Left kidney (tissue), 2 donors: ENCODE data around the gene NRF1. TPM values are rescaled to one million over a fixed set of nuclear protein-coding genes. Genes with fewer than 3 reads are reported as not detected.

Experiments
- DNase-seq: peaks from one replicate; pipeline ENCODE4 v3.0.0-alpha.2; 2013
- polyA plus RNA-seq: library from polyadenylated mRNA; unstranded; fragments of 120-200 nt; gene quantifications from one replicate; pipeline ENCODE4 v1.2.1, GENCODE V29; 2013; ENCODE audit not compliant: insufficient read length

NRF1 gene
- polyA plus RNA-seq, 1 donor, result 32.6 TPM

DNA sequence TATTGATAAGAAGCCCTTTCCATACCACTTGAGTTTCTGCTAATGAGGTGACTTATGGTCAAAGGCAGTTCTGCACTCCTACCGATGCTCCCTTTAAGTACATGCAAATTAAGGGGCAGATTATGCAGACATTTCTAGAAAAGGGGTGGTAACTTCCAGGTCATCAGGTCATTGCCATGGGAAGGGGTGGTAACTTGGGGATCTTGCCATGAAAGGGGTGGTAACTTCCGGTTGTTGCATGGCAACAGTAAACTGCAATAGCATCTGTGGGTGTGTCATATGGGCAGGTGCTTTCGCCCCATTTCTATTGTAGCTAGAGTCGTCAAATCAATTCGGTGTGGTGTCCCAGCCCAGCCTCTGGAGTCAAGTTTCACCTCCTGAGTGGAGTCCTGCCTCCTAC is 190.4 kb downstream of the NRF1 start:
- DNase-seq, result no peak

DNA sequence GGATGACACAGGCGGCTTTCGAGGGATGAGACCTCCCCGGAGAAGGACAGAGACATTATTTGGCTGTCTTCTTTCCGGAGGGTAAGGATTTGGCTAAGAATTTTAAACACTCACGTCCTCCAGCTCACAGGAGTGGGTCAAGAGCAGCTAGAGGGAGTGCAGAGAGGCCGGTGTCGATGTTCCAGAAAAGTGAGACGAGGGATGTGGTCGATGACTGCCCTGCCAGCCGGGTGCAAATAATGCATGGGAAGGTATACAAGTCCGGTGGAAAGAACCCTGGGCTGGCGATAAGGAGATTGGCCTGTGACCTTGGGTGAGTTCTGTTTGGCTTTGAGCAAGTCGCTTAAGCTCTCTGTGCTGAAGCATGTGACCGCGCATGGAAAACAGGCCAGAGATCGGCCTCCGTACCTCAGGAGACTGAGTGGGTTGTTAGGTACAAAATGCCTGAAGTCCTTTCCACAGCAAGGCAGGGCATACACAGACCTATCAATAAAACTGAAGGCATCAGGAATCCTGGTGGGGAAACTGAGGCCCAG is 192.1 kb downstream of the NRF1 start:
- DNase-seq, result no peak

DNA sequence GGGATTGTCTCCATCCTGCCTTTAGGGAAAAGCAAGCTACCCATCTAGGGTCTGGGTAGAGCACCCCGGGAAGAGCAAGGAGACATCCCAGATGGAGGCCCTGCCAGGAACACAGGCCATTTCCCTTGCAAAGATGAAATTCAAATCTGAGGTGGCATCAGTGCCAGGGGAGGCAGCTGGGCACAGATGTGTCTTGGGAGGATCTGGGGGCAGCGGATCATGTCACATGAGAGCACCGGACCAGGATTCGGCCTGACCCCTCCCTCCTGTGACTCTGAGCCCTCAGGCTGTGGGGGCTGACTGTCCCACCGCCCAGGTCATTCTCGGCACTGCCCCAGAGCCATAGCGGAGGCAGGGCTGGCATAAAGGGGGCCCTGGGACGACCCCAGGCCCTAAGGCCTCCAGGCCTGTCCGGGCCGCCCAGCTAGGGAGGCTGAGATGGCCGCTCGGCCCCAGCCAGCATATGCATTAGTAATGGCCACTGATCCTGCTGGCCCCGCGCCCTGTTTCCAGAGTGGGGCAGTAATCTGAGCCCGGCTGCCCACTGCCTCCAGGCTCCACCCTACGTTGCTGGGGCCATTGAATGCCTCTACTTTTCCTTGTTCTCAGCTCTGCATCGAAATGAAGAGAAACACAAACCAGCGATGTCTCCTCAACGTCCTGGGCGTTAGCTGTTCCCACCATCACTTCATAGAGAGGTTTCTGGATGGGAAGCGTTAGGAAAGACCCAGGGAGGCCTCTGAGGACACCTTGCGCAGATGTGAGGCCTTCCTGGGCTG is 192.8 kb downstream of the NRF1 start:
- DNase-seq, result no peak

GRCh38 chr7:129804890-129805719 is 193.6 kb downstream of the NRF1 start:
- no peak for DNase-seq

Other genes with a start within 250 kb of the NRF1 start
- gene STRIP2, start 177.3 kb upstream of the NRF1 start, polyA plus RNA-seq, result 5.7 TPM
- 3.9 TPM for gene SMKR1, start 109.2 kb upstream of the NRF1 start, polyA plus RNA-seq